ENCODE data around the gene TMBIM4.
A peak's percentile ranks its signal among the peaks of the same experiment; 100 is the strongest.

The TMBIM4 gene

GRCh38 chr12:66139328-66139727, 30.5 kb downstream of the TMBIM4 start:
- TF ChIP-seq, protein P1, sequence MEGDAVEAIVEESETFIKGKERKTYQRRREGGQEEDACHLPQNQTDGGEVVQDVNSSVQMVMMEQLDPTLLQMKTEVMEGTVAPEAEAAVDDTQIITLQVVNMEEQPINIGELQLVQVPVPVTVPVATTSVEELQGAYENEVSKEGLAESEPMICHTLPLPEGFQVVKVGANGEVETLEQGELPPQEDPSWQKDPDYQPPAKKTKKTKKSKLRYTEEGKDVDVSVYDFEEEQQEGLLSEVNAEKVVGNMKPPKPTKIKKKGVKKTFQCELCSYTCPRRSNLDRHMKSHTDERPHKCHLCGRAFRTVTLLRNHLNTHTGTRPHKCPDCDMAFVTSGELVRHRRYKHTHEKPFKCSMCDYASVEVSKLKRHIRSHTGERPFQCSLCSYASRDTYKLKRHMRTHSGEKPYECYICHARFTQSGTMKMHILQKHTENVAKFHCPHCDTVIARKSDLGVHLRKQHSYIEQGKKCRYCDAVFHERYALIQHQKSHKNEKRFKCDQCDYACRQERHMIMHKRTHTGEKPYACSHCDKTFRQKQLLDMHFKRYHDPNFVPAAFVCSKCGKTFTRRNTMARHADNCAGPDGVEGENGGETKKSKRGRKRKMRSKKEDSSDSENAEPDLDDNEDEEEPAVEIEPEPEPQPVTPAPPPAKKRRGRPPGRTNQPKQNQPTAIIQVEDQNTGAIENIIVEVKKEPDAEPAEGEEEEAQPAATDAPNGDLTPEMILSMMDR (IDR thresholded peaks at IDR 0.05; ENCODE audit: insufficient read depth, low read length, poor library complexity, severe bottlenecking), result no peak
- TF ChIP-seq EZH2phosphoT487 (conservative IDR thresholded peaks at IDR 0.05; ENCODE audit: low read length), result no peak
- no peaks in the 10 kb centered on the region for H3K9me2 ChIP-seq (replicated peaks; ENCODE audit: insufficient read depth, low read length)
- no peak overlapping the region for H2AFZ ChIP-seq (ENCODE audit: low read depth, low read length, severe bottlenecking)
- H3K27me3 ChIP-seq (ENCODE audit: low read length), result no peaks in the 10 kb centered on the region
- no peak overlapping the region for H3K9ac ChIP-seq (ENCODE audit: low read length)
- H3K4me2 ChIP-seq (ENCODE audit: low read depth, low read length, poor library complexity, severe bottlenecking), result no peak overlapping the region
- H3K4me3 ChIP-seq (ENCODE audit: insufficient read depth, low read length, poor library complexity, severe bottlenecking), result no peak overlapping the region
- H3K36me3 ChIP-seq (ENCODE audit: low read length), result peaks cover 81% of the 10 kb centered on the region
- H3F3A ChIP-seq (ENCODE audit: insufficient read depth), result peaks cover 9% of the 10 kb centered on the region; the same call in 1 of the 2 replicates
- H3K9me3 ChIP-seq (ENCODE audit: insufficient read depth, low read length), result peaks cover 20% of the 10 kb centered on the region; the same call in 1 of the 2 replicates
- H3K79me2 ChIP-seq (ENCODE audit: insufficient read depth, low read length), result 0 out of 2 replicates have a peak, but pooled peaks cover 4% of the 10 kb centered on the region
- H4K20me1 ChIP-seq (ENCODE audit: low read depth, low read length), result no peaks in the 10 kb centered on the region
- H3K27ac ChIP-seq (ENCODE audit: low read depth, low read length), result no peak overlapping the region

GRCh38 chr12:66137937-66138336, 31.9 kb downstream of the TMBIM4 start:
- Histone ChIP-seq H3K79me2 (ENCODE audit: insufficient read depth, low read length) (0 out of 2 replicates have a peak, but pooled peaks cover 4% of the 10 kb centered on the region), H3K36me3 (ENCODE audit: low read length) (peaks cover 68% of the 10 kb centered on the region), H4K20me1 (ENCODE audit: low read depth, low read length) (no peaks in the 10 kb centered on the region), H3K9me3 (ENCODE audit: insufficient read depth, low read length) (peaks cover 20% of the 10 kb centered on the region; the same call in 1 of the 2 replicates), H3K27ac (ENCODE audit: low read depth, low read length) (no peak overlapping the region), H3K4me2 (ENCODE audit: low read depth, low read length, poor library complexity, severe bottlenecking) (no peak overlapping the region), H2AFZ (ENCODE audit: low read depth, low read length, severe bottlenecking) (no peak overlapping the region), H3K9ac (ENCODE audit: low read length) (no peak overlapping the region), H3K27me3 (ENCODE audit: low read length) (no peaks in the 10 kb centered on the region), H3K4me3 (ENCODE audit: insufficient read depth, low read length, poor library complexity, severe bottlenecking) (no peak overlapping the region), H3F3A (ENCODE audit: insufficient read depth) (peaks cover 9% of the 10 kb centered on the region; the same call in 1 of the 2 replicates), H3K9me2 (replicated peaks; ENCODE audit: insufficient read depth, low read length) (no peaks in the 10 kb centered on the region)
- TF ChIP-seq EZH2phosphoT487 (conservative IDR thresholded peaks at IDR 0.05; ENCODE audit: low read length), result no peak
- TF ChIP-seq, protein P1 (IDR thresholded peaks at IDR 0.05; ENCODE audit: insufficient read depth, low read length, poor library complexity, severe bottlenecking), result no peak

- H4K20me1 ChIP-seq (ENCODE audit: low read depth, low read length), result no peaks in the 10 kb centered on the region
- H3K27me3 ChIP-seq (ENCODE audit: low read length), result no peaks in the 10 kb centered on the region
- H2AFZ ChIP-seq (ENCODE audit: low read depth, low read length, severe bottlenecking), result no peak overlapping the region
- H3K9me2 ChIP-seq (replicated peaks; ENCODE audit: insufficient read depth, low read length), result no peaks in the 10 kb centered on the region
- H3K9me3 ChIP-seq (ENCODE audit: insufficient read depth, low read length), result no peaks in the 10 kb centered on the region
- 0 out of 2 replicates have a peak overlapping the region, but pooled peaks have one; percentile 92 for H3K9ac ChIP-seq (ENCODE audit: low read length)
- H3K4me3 ChIP-seq (ENCODE audit: insufficient read depth, low read length, poor library complexity, severe bottlenecking), result no peak overlapping the region
- H3K27ac ChIP-seq (ENCODE audit: low read depth, low read length), result peak overlapping the region; percentile 63; the same call in 1 of the 2 replicates
- H3K4me2 ChIP-seq (ENCODE audit: low read depth, low read length, poor library complexity, severe bottlenecking), result peak overlapping the region; percentile 83
- peaks cover 7% of the 10 kb centered on the region; the same call in 1 of the 2 replicates for H3F3A ChIP-seq (ENCODE audit: insufficient read depth)
- peaks cover 25% of the 10 kb centered on the region for H3K36me3 ChIP-seq (ENCODE audit: low read length)
- TF ChIP-seq EZH2phosphoT487 (conservative IDR thresholded peaks at IDR 0.05; ENCODE audit: low read length), result no peak
- TF ChIP-seq, protein P1 (IDR thresholded peaks at IDR 0.05; ENCODE audit: insufficient read depth, low read length, poor library complexity, severe bottlenecking), result no peak
- H3K79me2 ChIP-seq (ENCODE audit: insufficient read depth, low read length), result peaks cover 47% of the 10 kb centered on the region
Observed at GRCh38 chr12:66132408-66132807, 37.4 kb downstream of the TMBIM4 start.
